OCI-LY7 (cell line): ENCODE data around the gene PFDN4.

Experiments used
- EZH2phosphoT487 ChIP-seq: fragments of 200-600 bp; sonication (generic); IDR thresholded peaks from 2 replicates; pipeline ENCODE4 v1.6.1; 2018; ENCODE audit warnings: low read depth, borderline replicate concordance, mild to moderate bottlenecking, mixed run types, antibody characterized with exemption, low read length, moderate library complexity, mixed read lengths
- TF ChIP-seq, protein P1 (sequence below): fragments of 200-600 bp; sonication (generic); conservative IDR thresholded peaks from 2 replicates; pipeline ENCODE4 v1.5.1; 2014; ENCODE audit warnings: mild to moderate bottlenecking, antibody characterized with exemption, low read length, moderate library complexity, mixed read lengths

DNA sequence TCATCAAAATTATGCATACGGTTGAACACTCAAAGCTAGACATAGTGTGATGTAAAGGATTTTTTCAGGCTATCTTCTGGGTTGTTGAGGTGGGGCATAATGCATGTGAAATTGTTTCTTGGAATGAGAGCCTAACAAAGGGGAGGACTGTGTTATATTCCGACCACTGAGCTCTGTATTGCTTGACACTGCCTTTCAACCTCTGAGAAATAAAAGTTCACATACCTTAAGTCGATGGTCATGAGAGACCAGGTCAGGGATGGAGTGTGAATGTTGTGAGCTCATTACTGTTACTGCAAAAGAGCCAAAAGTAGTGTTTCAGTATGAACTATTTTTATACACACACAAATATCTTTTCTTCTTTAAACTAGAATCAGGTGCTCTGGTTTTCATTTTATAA is 5.0 kb downstream of the PFDN4 start:
- TF ChIP-seq, protein P1, sequence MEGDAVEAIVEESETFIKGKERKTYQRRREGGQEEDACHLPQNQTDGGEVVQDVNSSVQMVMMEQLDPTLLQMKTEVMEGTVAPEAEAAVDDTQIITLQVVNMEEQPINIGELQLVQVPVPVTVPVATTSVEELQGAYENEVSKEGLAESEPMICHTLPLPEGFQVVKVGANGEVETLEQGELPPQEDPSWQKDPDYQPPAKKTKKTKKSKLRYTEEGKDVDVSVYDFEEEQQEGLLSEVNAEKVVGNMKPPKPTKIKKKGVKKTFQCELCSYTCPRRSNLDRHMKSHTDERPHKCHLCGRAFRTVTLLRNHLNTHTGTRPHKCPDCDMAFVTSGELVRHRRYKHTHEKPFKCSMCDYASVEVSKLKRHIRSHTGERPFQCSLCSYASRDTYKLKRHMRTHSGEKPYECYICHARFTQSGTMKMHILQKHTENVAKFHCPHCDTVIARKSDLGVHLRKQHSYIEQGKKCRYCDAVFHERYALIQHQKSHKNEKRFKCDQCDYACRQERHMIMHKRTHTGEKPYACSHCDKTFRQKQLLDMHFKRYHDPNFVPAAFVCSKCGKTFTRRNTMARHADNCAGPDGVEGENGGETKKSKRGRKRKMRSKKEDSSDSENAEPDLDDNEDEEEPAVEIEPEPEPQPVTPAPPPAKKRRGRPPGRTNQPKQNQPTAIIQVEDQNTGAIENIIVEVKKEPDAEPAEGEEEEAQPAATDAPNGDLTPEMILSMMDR: no peak
- TF ChIP-seq EZH2phosphoT487: no peak
